GM12891 (cell line): Measurements from ENCODE around the gene TRAPPC1.

Source experiments
- PAX5 ChIP-seq: IDR thresholded peaks from 2 replicates; pipeline ENCODE4 v1.6.1; 2011; ENCODE audit warnings: low read length, moderate library complexity, mild to moderate bottlenecking; ENCODE audit not compliant: insufficient read depth, severe bottlenecking
- POLR2A ChIP-seq: IDR thresholded peaks from 2 replicates; pipeline ENCODE4 v1.6.1; 2011; ENCODE audit warnings: low read depth, low read length, control low read depth
- POLR2AphosphoS5 ChIP-seq: IDR thresholded peaks from 2 replicates; pipeline ENCODE4 v1.6.1; 2011; ENCODE audit warnings: low read depth, low read length, control low read depth
- POU2F2 ChIP-seq: IDR thresholded peaks from 2 replicates; pipeline ENCODE4 v1.6.1; 2011; ENCODE audit warnings: low read depth, mild to moderate bottlenecking, control low read depth, low read length, moderate library complexity
- TAF1 ChIP-seq: IDR thresholded peaks from 2 replicates; pipeline ENCODE4 v1.6.1; 2011; ENCODE audit warnings: low read depth, low read length, control low read depth

- no peak for TF ChIP-seq POLR2AphosphoS5
- TF ChIP-seq TAF1 = no peak
- TF ChIP-seq POLR2A = no peak
- TF ChIP-seq POU2F2 = no peak
- no peak for TF ChIP-seq PAX5
Observed at GRCh38 chr17:7932949-7933348, 1.2 kb upstream of the TRAPPC1 start.
